Measurements from ENCODE around the gene IFRD1.
A peak's percentile ranks its signal among the peaks of the same experiment; 100 is the strongest.

The IFRD1 gene

DNA sequence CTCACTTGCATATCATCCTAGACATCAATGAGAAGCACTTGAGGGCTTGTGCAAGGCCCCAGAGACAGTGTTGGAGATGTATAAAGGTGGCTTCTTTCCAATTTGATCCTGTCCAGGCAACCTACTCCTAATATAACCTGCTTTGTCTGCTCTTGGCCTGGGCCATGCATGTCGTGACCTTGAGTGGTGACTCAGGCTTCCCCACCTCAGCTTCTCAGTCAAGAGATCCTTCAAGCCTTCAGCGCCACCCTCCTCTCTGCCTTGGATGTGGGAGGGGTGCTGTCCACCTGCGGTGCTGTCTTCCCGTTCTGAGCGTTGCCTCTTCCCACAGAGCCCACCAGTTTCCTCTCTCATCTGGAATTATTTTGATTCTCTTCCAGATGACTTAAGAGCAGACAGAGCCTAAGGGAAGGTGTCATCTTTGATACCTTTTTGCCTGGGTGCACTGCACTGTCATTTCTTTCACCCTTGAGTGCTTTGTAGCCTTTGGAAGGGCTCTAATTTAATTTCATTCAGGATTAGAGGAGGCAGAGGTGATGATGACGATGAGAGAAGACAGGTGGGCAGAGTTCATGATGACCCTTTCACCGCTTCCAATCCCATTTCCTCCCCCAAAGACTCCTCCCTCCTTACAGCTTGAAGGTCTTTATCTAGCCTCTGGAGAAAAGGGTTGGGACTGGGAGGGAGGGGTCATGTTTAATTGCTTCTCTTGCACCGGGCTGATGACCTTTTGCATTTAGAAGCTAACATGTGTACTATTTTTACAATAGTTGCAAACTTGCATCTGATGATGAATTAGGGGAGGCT is 37.4 kb downstream of the IFRD1 start:
- no peak for DNase-seq

DNA sequence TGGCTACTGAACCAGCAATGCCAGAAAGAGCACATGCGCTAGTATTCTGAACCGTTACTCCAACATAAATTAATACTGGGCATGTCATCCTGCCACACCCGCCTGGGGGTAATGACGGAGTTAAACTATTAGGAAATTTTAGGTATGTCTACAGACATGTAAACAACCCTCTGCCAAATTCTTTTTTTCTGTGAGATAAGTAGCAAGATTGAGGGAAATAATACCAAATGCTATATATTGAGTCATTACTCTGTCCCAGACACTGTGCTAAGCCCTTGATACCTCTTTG is 37.9 kb downstream of the IFRD1 start:
- DNase-seq: no peak

DNA sequence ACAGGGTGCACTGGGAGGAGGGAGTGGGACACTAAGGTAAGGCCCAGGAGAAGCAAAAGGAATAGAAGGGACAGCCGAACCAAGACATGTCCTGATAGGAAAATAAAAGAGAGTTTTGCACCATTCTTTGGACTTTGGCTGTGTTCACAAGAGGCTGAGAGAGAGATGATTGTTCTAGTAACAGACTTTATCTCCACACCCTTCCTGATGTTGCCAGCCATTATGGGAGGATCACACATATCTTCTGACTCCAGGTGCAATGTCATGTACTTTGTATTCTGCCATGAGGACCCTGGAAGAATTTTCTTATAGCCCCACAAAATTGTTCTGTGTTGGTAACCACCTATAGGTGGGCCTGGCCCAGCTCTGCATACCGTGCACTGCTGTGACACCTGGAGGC is 41.9 kb downstream of the IFRD1 start:
- no peak for DNase-seq

DNA sequence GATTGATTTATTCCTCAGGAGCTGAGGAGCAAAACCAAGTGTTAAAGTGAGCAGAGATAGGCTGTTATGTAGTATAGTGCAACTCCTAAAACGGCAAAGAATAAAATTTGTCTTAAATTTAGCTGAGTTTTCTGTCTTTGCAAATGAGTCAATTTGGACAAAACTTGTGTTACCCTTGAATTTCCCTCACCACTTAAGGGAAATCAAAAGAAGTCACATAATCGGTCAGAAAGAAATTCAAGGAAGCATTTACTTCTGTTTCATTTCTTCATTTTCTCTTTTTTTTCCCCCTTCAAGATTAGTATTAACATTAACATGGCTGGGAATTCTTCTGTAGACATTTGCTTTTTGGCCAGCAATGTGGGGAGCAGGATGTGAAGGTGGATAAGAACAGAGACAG is 44.4 kb downstream of the IFRD1 start:
- DNase-seq: no peak

DNA sequence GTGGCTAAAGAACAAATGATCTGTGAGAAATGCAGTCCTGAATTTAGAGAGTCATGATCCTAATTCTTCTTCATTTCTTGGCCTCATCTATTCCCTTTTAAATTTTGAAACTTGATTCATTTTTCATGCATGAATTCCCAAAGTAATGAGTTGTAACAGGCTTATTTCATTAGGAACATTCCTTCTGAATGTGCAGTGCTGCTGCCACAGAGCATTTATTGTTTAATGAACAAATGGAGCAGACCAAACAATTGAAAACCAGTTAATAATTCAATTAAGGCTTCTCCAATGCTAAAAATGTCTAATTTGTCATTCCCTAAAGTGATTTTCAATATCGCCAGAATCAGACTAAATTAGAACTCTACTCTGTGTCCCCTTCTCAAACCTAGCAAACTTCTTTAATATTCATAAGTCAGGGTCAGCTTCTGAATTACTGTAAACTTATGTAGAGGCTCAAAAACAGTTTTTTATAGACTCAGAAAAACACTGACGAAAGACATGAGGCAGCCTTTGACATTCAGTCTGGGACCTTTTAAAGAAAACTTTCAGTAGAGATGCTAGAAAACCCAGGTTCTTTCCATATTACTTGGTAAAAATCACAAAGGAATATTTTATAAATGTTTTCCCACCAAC is 45.0 kb downstream of the IFRD1 start:
- no peak for DNase-seq

DNA sequence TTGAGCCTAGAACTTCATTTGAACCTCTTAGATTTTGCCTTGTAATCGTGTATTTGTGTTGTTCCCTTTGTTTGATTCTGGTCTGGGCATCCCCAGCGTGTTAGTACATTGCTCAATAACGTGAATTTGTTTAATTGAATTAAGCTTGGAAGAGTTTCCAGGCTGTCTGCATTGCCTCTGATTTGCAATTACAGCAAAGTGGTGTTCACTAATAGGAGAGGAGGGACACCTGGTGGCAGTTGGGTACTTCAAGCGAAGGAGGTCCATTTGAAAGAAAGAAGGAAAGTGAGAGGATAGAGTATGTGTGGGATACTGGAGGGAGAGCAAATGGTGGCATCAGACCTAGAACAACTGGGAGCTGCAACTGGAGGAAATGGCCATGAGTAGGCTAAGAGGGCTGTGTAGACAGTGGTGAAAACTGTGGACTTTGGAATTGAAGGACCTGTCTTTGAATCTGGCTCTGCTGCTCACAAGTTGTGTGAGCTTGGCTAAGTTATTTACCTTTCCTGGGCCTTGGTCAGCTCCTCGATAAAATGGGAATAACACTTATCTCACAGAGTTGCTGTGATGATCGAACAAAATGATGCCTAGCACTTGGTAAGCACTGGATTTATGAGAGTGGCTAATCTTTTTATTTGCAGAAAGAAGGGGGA is 45.7 kb downstream of the IFRD1 start:
- peak in 26 of 56 donors; percentile 5 to 70 (median 23) for DNase-seq

DNA sequence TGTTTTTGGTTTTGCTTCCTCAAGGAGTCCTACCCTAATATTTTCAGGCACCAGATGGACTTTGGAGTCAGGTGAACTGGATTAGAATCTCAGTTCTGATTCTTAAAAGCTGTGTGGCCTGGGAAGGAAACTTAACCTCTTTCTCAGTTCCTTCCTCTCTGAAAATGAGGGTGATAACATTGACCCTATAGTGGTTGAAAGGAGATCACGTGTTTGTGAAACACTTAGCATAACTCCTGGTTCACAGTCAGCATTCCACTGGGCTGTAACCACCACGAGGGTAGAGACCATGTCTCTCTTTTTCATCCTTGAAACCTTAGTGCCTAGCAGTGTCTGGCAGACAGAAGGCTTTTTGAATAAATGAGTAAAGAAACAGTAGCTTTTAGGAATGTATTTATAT is 47.2 kb downstream of the IFRD1 start:
- no peak for DNase-seq

DNA sequence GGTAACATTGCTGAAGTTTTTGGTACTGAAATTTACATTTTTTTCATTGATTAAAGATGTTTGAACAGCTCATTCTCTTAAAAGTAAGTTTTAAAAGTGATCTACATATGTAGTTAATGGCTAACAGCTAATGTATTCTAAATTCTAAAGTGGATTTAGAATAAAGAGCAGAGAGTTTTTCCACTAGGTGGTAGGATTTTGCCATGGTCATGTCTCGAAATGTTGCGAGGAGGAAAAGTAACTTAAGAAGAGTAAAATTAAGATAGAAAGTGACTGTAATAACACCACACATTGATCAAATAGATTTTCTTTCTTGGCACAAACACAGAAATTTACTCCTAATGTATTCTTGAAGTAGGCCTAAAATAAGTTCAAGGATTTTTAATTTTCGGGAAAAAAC is 50.4 kb downstream of the IFRD1 start:
- DNase-seq: no peak

DNA sequence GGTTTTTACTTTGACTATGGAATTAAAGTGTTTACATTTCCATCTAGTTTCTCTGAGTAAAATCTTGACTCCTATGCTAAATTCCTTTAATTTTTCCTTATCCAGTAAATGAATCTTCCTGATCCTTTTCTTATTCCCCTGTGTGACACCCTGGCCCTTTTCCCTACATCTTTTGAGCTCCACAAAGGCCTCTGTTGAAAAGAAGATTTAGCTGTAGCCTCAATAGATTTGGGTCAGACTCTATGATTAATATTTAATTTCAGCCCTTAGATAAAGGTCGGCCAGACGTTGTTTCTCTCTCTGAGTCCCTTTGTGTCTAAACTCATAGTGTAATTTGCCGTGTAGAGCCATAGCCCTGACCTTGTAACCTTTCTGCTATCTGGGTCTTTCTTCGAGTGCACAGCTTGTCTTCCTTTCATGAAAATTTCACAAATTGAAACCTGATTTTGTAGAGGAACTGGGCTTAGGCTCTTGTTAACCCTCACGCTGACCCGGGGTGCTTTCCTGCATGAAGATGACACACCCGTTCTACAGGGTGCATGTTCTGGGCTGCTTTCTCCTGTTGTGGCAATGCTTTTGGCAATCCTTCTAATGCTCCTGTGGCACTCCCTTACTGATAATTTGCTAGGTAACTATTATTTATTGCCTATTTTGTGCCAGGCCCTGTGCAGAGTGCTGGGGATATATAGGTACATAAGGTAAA is 51.7 kb downstream of the IFRD1 start:
- DNase-seq: no peak

DNA sequence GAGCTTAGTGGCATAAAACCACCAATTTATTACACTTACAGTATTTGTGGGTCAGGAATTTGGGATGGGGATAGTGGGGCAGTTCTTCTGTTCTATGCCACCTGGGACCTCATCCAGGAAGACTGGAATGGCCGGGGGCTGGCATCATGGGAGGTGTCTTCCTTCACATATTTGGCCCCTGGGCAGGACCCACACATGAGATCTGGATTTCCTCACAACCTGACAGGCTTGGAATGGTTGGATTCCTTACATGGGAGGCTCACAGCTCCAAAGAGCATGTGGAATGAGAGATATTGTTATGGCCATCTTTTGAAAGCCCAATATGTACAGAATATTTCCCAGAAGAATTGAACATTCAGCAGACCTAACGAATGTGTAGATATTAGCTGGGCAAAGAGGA is 52.4 kb downstream of the IFRD1 start:
- no peak for DNase-seq

DNA sequence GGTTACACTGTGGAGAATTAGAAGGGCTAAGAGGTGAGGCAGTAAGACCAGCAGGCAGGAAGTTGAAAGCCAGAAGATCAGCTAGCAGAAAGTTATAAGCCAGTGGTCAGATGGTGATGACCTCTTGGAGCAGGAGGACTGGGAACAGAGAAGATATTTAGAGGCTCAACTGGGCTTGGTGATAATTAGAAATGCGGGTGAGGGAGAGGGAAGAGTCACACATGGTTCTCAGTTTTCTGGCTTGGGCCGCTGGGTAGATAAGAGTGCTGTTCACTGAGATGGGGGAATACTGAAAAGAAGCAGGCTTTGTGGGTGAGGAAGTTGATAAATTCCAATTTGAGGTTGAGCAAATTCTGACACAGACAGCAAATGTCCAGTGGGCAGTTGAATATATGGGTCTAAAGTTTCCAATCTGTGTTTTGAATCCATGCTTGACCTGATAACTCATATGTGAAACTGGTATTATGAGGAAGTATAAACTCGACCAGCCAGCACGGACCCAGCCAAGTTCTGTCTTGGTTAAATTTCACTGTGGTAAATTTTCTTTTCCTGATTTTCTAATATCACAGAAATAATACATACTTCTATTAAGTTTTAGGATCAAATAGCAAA is 53.2 kb downstream of the IFRD1 start:
- no peak for DNase-seq

DNA sequence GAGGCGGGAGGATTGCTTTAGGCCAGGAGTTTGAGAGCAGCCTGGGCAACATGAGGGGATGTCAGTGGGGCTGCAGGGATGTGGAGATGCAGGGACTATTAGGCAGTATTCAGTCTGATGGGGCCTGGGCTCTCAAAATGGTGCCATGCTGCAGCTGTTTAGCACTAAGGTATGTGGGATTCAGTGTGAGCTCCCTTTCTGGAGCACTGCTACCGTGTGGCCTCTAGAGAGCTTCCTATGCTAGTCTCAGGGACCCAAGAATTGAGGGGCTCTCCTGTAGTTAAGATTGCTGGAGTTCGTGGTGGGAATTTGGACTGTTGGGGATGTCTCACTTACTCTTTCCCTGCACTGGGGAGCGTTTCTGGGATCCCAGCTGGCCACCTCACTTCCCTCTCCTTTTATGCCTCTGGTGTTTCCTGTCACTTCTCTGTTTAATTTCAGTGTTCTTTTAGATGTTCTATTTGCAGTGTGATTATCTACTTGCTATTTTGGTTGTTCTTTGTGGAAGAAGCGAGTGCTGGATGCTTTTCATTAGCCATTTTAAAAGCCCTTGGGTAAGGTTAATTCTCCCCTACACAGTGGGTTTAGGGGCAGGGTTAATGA is 53.9 kb downstream of the IFRD1 start:
- DNase-seq: no peak

DNA sequence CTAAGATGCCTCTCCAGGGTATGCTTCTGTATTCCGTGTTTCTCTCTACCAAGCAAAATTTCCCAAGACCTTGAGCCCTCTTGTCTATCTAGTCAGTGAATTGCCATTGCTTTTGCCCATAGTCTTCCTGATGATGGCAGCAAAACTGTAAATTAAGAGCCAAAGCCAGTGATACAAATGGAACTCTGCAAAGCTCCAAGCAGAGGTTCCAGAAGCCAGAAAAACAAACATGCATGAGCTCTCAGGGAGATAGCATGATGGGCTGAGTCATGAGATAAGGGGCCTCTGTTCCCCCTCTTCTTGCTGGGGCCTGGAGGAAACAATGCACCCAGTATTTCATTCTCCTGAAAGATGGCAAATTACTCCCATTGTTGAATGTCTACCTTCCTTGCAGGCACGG is 55.2 kb downstream of the IFRD1 start:
- no peak for DNase-seq

DNA sequence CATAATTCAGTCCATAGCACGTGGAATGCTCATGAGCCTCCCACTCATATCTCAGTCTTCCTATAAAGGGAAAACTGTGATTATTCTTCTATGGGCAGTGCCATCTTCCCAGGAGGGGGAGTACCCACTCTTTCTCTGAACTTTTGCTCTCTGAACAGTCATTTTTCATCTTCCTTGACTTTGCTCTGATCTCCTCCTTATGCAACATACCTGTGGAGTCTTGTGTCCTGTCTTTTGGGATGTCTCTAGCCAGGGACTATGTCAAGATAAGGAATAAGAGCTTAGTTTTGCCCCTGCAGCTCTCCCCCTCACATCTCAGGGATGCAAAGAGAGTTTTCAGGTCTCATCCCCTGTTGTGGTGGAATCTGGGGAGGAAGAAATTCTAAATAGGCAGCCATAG is 58.1 kb downstream of the IFRD1 start:
- DNase-seq: no peak

DNA sequence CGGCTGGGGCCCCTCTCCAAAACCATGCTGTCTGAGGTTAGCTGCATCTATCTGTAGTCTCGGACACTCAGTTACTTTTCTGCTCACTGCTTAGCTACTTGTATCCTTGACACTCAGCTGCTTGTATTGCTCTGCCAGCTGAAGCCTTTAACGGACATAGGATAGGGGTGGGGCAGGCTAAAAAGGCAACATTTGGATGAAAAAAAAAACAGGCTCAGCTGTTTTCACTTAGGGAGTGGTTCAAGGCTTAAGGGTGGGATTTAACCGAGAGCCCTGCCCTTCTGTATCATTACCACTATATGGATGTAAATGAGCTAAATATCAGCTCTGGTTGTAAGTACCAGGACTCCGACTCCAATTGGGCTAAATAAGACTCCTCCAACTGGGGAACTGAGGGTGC is 59.1 kb downstream of the IFRD1 start:
- DNase-seq: no peak

DNA sequence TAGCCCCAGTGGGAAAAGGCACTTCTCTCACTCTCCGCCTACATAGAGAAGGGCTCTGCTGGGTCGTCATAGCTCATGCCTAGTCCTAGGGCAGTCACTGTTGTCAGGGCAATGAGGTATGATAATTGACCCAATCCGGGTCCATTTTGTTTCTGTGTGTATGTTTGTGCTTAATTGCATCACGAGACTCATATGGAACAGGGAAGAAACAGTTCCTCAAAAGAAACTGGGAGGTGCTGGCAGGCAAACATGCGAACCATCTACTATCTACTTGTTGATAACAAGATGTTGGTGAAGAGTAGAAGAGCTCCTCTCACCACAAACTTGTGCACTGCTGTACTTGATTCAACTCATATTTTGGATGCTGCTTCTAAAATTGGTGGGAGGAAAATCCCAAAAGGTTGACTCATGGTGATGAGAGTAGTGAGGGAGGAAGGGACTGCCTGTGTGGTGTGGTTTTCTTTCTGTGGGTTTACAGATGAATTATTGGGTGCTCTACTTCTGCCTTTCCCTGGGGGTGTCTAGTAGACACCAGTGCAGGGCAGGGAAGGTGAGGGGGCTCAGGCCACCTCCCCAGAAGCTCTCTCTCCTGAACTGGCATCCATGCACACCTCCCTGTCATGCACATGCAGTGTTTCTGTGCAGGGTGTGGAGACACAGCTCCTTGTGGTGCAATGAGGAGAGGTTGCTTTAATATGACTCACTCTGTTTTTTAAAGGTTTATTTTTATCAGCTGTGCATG is 59.9 kb downstream of the IFRD1 start:
- DNase-seq: peak in 20 of 56 donors; percentile 6 to 44 (median 24)

DNA sequence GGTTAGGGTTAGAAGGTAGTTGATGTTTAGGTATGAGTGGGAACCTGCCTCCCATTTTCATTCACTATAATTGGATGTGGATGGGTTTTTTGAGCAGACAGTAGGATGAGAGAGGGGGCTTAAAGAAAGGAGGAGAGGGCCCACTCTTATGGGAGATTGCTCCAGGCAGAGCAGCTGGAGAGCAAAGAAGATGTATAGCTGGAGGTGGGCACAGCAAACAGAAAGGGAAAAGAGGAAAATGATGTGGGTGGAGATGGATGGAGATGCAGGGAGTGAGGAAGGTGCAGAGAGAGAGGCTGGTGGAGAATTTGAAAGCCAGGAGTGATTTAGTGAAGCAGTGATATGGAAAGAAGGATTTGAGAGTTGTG is 60.5 kb downstream of the IFRD1 start:
- DNase-seq: no peak

DNA sequence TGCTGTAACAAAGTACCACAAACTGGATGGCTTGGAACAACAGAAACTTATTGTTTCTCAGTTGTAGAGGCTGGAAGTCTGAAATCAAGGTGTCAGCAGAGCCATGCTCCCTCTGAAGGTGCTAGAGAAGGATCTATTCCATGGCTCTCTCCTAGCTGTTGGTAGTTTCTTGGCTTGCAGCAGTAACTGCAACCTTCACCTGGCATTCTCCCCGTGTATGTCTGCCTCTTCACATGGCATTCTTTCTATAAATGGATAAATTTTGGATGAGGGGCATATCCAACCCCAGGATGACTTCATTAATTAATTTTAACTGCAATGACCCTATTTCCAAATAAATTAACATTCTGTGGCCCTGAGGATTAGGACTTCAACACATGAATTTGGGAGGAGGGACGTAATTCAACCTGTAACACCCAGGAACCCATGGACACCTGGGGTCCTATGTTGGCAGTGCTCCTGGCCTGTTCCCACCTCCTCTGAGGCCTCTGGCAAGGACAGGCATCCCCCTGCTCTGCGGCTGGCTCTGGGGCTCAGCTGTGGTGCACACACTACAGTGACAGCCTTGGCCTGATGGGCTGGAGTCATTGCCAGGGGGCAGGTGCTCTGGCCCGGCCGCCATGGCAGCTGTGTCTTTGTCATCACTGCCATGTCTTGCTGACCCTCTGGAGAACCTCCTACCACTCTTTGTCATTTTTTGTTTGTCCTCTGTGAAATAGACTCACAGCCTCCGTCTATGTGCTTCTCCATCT is 61.4 kb downstream of the IFRD1 start:
- DNase-seq: no peak

DNA sequence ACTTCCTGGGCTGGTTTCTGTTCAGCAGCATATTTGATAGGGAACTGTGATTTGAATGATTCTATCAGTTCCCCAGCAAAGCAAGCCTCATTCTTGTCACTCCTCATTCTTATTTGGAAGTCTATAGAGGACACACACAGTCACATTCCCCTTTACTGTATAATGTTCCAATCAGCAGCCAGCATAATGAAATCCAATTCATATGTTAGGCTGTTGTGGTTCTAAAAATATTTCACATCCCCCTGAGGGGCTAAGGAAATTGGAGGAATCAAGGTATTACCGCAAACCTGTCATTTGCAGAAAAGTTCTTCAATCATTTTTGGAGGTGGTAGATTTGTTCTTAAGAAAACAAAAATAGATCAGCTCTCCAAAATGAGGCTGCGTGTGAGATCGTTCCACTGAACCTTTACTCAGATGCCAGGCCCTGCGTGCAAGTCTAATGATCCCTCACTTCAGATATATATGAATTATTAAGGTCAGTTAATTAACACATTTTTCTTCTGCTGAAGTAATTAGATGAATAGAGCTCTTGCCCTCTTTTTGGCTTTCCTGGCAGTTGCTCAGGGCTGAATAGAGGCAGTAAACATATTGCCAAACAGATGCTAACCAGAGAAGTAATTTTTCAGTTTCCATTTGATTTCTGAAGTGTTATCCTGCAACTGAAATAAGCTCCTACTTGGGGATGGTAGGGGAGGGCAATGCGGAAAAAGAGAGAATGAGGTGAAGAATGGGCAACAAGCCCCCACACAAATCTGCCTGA is 62.4 kb downstream of the IFRD1 start:
- no peak for DNase-seq
